Natural killer cell (primary cell): ENCODE measurements around the gene GALNT9. TPM values are rescaled to one million over a fixed set of nuclear protein-coding genes. Genes with fewer than 3 reads are reported as not detected.
"Not testable (repeated sequence)": the region's sequence is repeated elsewhere in the genome, so short reads cannot be mapped to it uniquely, and the experiment has no call there.

Source experiments
- ATAC-seq, 3 donors: fragments of 150-1000 bp in 2 of 3; fragments of 200-7000 bp in 1 of 3; cut with Tn5 transposase; 1 replicate in 1 of 3; 2 replicates in 2 of 3; pipeline ENCODE4 v1.10.0; 2021; ENCODE audit warnings: mild to moderate bottlenecking in 2 of 3, moderate library complexity in 2 of 3
- DNase-seq, 2 donors: peaks; one replicate each; pipeline versions ENCODE4 v3.0.0 to v3.0.0-alpha.2; 2013 to 2021; ENCODE audit warnings: mixed read lengths in 1 of 2
- H3K27ac ChIP-seq: one replicate; pipeline ENCODE4 v1.5.1; 2013; ENCODE audit warnings: mild to moderate bottlenecking, low read length
- H3K27me3 ChIP-seq: one replicate; pipeline ENCODE4 v1.6.1; 2013; ENCODE audit warnings: low read length; ENCODE audit not compliant: control insufficient read depth, insufficient read depth
- H3K36me3 ChIP-seq: one replicate; pipeline ENCODE4 v1.6.1; 2013; ENCODE audit warnings: low read length; ENCODE audit not compliant: control insufficient read depth, insufficient read depth
- H3K4me1 ChIP-seq: one replicate; pipeline ENCODE4 v1.6.1; 2013; ENCODE audit warnings: low read length; ENCODE audit not compliant: control insufficient read depth, insufficient read depth
- H3K4me3 ChIP-seq: one replicate; pipeline ENCODE4 v1.5.1; 2013; ENCODE audit warnings: low read length
- H3K9me3 ChIP-seq: one replicate; pipeline ENCODE4 v1.6.1; 2013; ENCODE audit warnings: low read length; ENCODE audit not compliant: control insufficient read depth, insufficient read depth
- H3K27ac Mint-ChIP-seq, 2 donors: one replicate each; pipeline ENCODE4 v1.8.0; 2022; ENCODE audit warnings: mild to moderate bottlenecking in 2 of 2, mixed read lengths in 2 of 2, moderate library complexity in 1 of 2
- H3K27me3 Mint-ChIP-seq, 2 donors: one replicate each; pipeline ENCODE4 v1.8.0; 2022; ENCODE audit warnings: low read depth in 2 of 2, mixed read lengths in 2 of 2
- H3K36me3 Mint-ChIP-seq: one replicate; pipeline ENCODE4 v1.8.0; 2022; ENCODE audit warnings: mixed read lengths
- H3K4me1 Mint-ChIP-seq, 2 donors: one replicate each; pipeline ENCODE4 v1.8.0; 2022; ENCODE audit warnings: mixed read lengths in 2 of 2
- H3K4me3 Mint-ChIP-seq: one replicate; pipeline ENCODE4 v1.8.0; 2022; ENCODE audit warnings: mild to moderate bottlenecking, moderate library complexity, mixed read lengths
- H3K9me3 Mint-ChIP-seq, 2 donors: one replicate each; pipeline ENCODE4 v1.8.0; 2022; ENCODE audit warnings: mixed read lengths in 2 of 2
- WGBS: methylation state at CpG from one replicate; pipeline ENCODE4 v1.1.7; 2013; ENCODE audit warnings: missing lambda C conversion rate; ENCODE audit not compliant: insufficient coverage; 5-methylcytosine and 5-hydroxymethylcytosine counted together
- intact Hi-C: fragments of 100-400 bp; cut with micrococcal nuclease; formaldehyde crosslinking; loops from one replicate; pipeline ENCODE4 v1.14.2; 2022
- total RNA-seq, 4 donors: library from RNA; stranded (reverse); fragments of 120-200 nt in 1 of 4; gene quantifications; one replicate each; pipeline versions ENCODE4 v1.2.3 to v1.2.4, GENCODE V29; 2013 to 2022
- TF ChIP-seq, protein P1 (sequence below): fragments of 200-600 bp; IDR thresholded peaks from one replicate; pipeline ENCODE4 v1.8.0; 2022; ENCODE audit warnings: antibody characterized with exemption

Gene GALNT9
- total RNA-seq, 3 donors from 2014 or later (not counting 1 experiment from before 2014, with no cell fraction given): not detected

DNA sequence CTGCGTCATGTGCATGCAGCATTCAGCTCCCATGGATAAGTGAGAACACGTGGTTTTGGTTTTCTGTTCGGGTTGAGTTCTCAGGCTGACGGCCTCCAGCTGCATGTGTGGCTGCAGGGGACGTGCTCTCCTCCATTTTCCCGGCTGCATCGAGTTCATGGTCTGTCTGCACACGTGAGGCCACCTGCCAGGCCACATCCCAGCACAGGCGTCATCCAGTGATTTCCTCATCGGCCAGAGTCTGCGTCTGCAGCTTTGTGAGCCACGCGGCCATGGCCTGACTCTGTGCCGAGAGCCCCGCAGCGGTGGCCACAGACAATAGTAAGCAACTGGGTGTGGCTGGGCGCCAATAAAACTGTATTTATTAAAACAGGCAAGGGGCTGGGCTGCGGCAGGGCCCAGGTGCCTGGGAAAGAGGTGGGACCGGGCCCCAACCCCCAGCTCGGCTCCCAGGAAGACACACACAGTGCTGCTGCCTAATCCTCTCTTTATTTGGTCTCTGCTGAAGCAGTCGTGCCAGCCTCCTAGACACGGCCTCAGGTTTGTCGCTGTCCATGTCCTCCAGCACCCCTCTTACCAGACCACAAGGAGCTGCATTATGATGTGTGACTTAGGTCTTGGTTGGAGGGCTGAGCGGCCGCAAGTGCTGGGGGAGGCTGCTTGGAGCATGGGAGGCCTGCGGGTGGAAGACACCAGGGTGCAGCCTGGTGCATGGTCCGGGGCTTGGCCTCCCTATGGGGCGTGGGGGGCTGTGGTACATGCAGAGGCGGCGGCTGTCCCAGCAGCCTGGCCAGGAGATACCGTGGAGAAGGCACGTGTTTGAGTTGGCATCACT, 133.1 kb downstream of the GALNT9 start:
- no peaks in the 10 kb centered on the region for H3K36me3 ChIP-seq
- H3K4me1 ChIP-seq: no peaks in the 10 kb centered on the region
- H3K9me3 ChIP-seq: peaks cover 14% of the 10 kb centered on the region
- no peak overlapping the region for H3K4me3 ChIP-seq
- 87% methylated on average over 32 of the region's 32 CpGs for WGBS
- no peak for DNase-seq
- H3K27me3 ChIP-seq: no peaks in the 10 kb centered on the region
- no peak overlapping the region for H3K27ac Mint-ChIP-seq
- H3K4me3 Mint-ChIP-seq: no peak overlapping the region
- no peak for ATAC-seq
- peaks cover 0 to 2% of the 10 kb centered on the region in 2 donors for H3K27me3 Mint-ChIP-seq
- TF ChIP-seq, protein P1, sequence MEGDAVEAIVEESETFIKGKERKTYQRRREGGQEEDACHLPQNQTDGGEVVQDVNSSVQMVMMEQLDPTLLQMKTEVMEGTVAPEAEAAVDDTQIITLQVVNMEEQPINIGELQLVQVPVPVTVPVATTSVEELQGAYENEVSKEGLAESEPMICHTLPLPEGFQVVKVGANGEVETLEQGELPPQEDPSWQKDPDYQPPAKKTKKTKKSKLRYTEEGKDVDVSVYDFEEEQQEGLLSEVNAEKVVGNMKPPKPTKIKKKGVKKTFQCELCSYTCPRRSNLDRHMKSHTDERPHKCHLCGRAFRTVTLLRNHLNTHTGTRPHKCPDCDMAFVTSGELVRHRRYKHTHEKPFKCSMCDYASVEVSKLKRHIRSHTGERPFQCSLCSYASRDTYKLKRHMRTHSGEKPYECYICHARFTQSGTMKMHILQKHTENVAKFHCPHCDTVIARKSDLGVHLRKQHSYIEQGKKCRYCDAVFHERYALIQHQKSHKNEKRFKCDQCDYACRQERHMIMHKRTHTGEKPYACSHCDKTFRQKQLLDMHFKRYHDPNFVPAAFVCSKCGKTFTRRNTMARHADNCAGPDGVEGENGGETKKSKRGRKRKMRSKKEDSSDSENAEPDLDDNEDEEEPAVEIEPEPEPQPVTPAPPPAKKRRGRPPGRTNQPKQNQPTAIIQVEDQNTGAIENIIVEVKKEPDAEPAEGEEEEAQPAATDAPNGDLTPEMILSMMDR: no peak
- H3K4me1 Mint-ChIP-seq: peaks cover 0 to 1% of the 10 kb centered on the region in 2 donors
- intact Hi-C loops: no loop called here
- H3K36me3 Mint-ChIP-seq: no peaks in the 10 kb centered on the region
- H3K27ac ChIP-seq: no peak overlapping the region
- H3K9me3 Mint-ChIP-seq: no peaks in the 10 kb centered on the region

DNA sequence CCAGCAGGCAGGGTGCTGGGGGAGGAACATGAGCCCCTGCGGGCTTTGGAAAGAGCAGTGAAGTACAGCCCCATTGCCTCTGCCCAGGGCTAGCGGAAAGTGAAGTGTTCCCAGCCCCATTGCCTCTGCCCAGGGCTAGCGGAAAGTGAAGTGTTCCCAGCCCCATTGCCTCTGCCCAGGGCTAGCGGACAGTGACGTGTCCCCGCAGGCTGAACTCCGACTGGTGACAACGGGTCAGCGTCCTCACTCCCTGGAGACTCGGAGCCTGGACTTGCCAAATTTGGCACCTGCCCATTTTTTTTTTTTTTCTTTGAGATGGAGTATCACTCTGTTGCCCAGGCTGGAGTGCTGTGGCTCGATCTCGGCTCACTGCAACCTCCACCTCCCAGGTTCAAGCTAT, 134.1 kb downstream of the GALNT9 start:
- intact Hi-C loops, H3K36me3 Mint-ChIP-seq, H3K27me3 ChIP-seq, H3K27ac ChIP-seq, H3K4me3 Mint-ChIP-seq, H3K9me3 Mint-ChIP-seq, H3K27me3 Mint-ChIP-seq, ATAC-seq, H3K27ac Mint-ChIP-seq, H3K4me3 ChIP-seq, H3K36me3 ChIP-seq, DNase-seq: not testable (repeated sequence)
- WGBS: 85% methylated on average over 11 of the region's 12 CpGs
- Histone ChIP-seq H3K9me3 (peaks cover 14% of the 10 kb centered on the region), H3K4me1 (peaks cover 10% of the 10 kb centered on the region)
- H3K4me1 Mint-ChIP-seq: peaks cover 2 to 12% of the 10 kb centered on the region in 2 donors

DNA sequence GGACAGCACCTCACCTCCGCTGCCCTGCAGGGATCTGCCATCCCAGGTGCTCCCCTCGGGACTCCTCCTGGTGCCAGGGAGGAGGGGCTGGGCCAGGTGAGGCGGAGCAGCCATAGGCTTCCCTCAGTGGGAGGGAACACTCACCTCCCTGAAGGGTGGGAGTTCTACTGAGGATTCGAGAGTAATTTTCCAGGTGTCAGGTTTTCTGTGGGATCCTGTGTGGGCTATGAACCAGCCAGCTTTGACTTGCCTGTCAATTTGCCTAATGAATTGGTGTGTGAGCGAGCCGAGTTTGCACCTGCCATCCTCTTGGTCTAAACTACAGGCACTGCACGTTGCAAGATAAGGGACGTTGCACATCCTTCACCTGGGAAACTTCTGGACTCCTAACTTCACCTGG, 134.8 kb downstream of the GALNT9 start:
- Histone ChIP-seq H3K27ac (no peak overlapping the region), H3K4me3 (no peak overlapping the region), H3K9me3 (peaks cover 14% of the 10 kb centered on the region), H3K36me3 (no peaks in the 10 kb centered on the region), H3K4me1 (peaks cover 12% of the 10 kb centered on the region), H3K27me3 (no peaks in the 10 kb centered on the region)
- Mint-ChIP-seq H3K9me3 (no peaks in the 10 kb centered on the region), H3K36me3 (no peaks in the 10 kb centered on the region), H3K27me3 (peaks cover 0 to 2% of the 10 kb centered on the region in 2 donors), H3K27ac (no peak overlapping the region), H3K4me3 (no peak overlapping the region), H3K4me1 (peaks cover 6 to 15% of the 10 kb centered on the region in 2 donors)
- TF ChIP-seq, protein P1: no peak
- DNase-seq (no peak), ATAC-seq (no peak)
- 72% methylated on average over 8 of the region's 8 CpGs for WGBS
- intact Hi-C loops: no loop called here

DNA sequence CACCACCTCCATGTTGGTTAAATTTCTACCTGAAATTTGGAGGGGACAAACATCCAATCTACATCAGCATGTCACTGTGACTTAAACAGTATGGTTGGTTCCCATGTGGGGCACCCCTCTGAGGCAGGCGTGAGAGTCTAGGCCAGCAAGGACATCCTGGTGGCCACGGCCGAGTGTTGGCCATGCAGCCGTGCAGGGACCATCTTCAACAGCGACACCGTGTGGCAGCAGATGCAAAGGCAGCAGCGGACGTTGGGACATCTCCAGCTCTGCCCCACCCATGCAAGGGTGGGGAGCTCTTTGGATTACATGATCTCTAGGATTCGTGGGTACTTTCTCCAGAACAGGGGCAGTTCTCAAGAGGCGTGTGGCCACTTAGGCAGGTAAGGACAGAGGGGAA, 135.3 kb downstream of the GALNT9 start:
- no peaks in the 10 kb centered on the region for H3K36me3 Mint-ChIP-seq
- Histone ChIP-seq H3K9me3 (peaks cover 14% of the 10 kb centered on the region), H3K36me3 (no peaks in the 10 kb centered on the region), H3K27me3 (no peaks in the 10 kb centered on the region), H3K4me3 (no peak overlapping the region), H3K27ac (no peak overlapping the region), H3K4me1 (peaks cover 16% of the 10 kb centered on the region)
- H3K9me3 Mint-ChIP-seq: no peaks in the 10 kb centered on the region
- peaks cover 0 to 2% of the 10 kb centered on the region in 2 donors for H3K27me3 Mint-ChIP-seq
- DNase-seq (peak in 1 of 2 donors; percentile 54), ATAC-seq (no peak)
- no peak overlapping the region for H3K27ac Mint-ChIP-seq
- TF ChIP-seq, protein P1: no peak
- peaks cover 11 to 19% of the 10 kb centered on the region in 2 donors for H3K4me1 Mint-ChIP-seq
- WGBS: 54% methylated on average over 10 of the region's 10 CpGs
- intact Hi-C loops: no loop called here
- no peak overlapping the region for H3K4me3 Mint-ChIP-seq
